Stimulated activated CD8-positive, alpha-beta memory T cell treated with anti-CD3 and anti-CD28 coated beads, Interleukin-12 subunit alpha, Interleukin-12 subunit beta, amount 100 ng/mL, for 24 hours (primary cell): ENCODE measurements around the gene S100A7A.
"Not testable (repeated sequence)": the region's sequence is repeated elsewhere in the genome, so short reads cannot be mapped to it uniquely, and the experiment has no call there.

Source experiments
- DNase-seq: peaks from one replicate; pipeline ENCODE4 v3.0.0-alpha.2; 2020; ENCODE audit errors: extremely low read depth

S100A7A gene

DNA sequence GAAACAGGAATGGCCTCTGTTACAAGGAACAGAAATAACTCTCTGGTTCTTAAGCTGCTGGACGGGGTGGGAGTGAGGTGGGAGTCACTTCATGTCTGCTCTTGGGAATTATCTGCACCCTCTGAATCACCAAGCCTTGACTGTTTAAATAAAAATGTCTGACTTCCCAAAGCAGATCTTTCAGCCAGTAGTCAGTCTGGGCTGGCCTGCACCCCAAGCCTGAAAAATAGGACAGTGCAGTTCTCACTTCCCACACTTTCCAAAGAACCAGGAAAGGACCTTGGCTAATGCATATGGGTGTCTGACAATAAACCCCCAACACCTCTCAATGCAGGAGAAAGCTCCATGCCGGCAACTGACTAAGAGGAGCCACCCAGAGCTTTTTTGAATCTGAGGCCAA is 43.3 kb downstream of the S100A7A start:
- no peak for DNase-seq

DNA sequence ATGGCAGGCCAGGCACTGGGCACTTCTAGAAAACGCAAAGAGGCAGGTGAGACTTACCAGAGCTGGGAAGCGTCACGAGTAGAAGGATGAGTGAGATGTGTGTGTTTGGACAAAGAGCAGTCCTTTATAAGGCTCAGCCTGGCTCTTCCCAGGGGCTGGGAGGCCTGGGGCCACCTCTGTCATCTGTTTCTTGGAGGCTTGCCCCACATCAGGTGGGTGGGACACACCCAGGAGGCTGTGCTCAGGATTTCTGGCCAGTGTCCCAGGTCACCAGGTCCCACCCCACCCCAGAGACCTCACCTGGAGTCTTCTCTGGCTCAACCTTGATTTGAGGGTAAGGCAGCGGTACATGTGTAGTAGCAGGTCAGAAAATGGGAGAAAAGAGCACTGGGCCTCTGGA is 44.2 kb downstream of the S100A7A start, which contains the start of gene S100A7:
Gene S100A7 (minus strand): TSS at position 101 of the 400 bp plus-strand sequence. CDS start 1,638 bp downstream, outside the sequence.
- DNase-seq: no peak

DNA sequence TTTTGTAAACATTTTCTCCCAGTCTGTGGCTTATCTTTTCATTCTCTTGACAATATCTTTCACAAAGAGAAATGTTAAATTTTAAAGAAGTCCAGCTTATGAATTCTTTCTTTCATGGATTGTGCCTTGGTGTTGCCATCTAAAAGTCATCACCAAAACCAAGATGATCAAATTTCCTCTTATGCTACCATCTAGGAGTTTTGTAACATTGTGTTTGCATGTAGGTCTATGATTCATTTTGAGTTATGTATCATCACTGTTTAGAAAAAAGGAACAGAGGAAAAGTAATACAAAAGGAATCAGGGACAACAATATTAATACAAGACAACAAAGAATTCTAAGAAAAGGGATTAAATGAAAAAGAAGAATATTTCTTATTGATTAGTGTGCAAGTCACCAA is 46.4 kb downstream of the S100A7A start:
- DNase-seq: not testable (repeated sequence)

DNA sequence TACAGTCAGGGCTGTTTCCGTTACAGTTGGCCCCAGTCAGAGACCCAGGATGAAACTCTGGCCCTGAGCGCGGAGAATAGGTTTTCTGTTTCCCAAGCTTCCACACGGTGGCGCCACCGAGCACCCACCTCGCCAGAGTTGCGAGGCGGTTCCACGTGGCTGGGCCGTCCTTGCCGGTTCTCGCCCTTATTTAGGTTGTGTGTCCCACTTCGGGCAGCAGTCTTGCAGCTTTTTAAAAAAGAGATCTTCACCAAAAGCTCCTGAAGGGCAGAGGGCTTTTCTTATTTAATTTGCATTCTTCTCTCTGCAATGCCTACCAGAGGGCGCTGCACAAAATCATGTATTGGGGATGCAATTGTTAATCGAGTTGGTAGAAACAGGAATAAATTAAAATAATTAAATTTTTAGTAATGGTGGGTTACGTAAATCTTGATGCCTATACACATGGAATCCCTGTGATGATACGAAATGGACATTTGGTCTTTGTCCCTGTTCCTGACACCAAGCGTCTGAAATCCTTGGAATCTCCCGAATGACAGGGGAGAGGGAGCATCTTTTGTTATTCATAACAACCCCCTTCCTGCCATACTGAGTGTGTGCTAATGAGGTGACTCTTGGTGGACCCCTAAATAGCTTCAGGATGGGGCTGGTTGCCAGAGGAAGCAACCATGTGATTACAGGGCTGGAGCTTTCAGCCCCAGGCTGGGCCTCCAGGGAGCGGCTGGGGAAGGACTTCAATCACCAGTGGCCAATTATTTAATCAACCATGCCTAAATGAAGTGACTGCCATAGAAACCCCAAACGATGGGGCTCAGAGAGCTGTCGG is 49.7 kb downstream of the S100A7A start:
- DNase-seq: peak; percentile 26

DNA sequence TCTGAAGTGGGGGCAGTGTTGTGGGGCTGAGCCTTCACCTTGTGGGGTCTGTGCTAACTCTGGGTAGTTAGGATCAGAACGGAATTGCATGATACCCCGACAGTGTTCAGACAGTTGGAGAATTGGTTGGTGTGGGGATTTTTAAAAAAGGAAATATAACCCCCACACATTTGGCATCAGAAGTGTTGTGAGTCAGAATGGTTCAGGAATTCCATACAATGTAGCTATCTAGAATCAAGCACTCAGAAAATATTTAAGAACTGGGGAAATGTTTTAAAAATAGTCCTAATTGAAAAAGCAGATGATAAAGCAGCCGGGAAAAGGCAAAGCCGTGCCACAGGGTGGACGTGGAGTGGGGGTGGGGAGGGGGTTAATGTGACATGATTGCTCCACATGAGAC is 50.6 kb downstream of the S100A7A start:
- no peak for DNase-seq

DNA sequence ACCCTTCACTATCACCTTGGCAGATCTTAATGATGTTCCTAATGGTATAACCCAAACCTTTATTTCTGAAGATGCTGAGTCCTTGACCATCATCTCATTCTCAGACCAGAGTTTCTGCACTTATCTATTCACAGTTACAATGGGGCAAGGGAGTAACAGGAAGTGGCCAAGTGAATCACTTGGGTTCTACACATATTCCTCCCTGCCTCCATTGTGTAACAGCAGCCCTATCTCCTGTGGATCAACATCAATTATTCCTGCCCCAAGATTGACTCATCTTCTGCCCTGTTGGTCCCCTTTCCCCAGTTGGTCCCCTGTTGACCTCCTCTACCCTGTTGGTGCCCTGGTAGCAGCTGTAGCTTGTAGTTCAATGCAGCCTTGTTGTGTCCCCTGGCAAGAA is 54.4 kb downstream of the S100A7A start:
- no peak for DNase-seq
